PFSK-1 (cell line): Measurements from ENCODE around the gene NFIA.

Experiments
- POLR2AphosphoS5 ChIP-seq: IDR thresholded peaks from 2 replicates; pipeline ENCODE4 v1.6.1; 2012; ENCODE audit warnings: low read depth, mild to moderate bottlenecking, control low read depth, low read length, moderate library complexity
- SIN3A ChIP-seq: IDR thresholded peaks from 2 replicates; pipeline ENCODE4 v1.6.1; 2012; ENCODE audit warnings: mild to moderate bottlenecking, low read length, moderate library complexity, borderline replicate concordance; ENCODE audit not compliant: insufficient read depth
- TF ChIP-seq, protein P1 (sequence below), 2 experiments: IDR thresholded peaks; 2 replicates each; pipeline versions ENCODE4 v1.6.1 to v1.8.0; 2011 to 2012; ENCODE audit warnings: low read depth in 2 of 2, low read length in 2 of 2, control low read depth in 1 of 2, inconsistent platforms in 1 of 2, mild to moderate bottlenecking in 1 of 2, moderate library complexity in 1 of 2; ENCODE audit not compliant: insufficient read depth in 1 of 2

- TF ChIP-seq POLR2AphosphoS5 (no peak), SIN3A (no peak)
- TF ChIP-seq, protein P1, sequence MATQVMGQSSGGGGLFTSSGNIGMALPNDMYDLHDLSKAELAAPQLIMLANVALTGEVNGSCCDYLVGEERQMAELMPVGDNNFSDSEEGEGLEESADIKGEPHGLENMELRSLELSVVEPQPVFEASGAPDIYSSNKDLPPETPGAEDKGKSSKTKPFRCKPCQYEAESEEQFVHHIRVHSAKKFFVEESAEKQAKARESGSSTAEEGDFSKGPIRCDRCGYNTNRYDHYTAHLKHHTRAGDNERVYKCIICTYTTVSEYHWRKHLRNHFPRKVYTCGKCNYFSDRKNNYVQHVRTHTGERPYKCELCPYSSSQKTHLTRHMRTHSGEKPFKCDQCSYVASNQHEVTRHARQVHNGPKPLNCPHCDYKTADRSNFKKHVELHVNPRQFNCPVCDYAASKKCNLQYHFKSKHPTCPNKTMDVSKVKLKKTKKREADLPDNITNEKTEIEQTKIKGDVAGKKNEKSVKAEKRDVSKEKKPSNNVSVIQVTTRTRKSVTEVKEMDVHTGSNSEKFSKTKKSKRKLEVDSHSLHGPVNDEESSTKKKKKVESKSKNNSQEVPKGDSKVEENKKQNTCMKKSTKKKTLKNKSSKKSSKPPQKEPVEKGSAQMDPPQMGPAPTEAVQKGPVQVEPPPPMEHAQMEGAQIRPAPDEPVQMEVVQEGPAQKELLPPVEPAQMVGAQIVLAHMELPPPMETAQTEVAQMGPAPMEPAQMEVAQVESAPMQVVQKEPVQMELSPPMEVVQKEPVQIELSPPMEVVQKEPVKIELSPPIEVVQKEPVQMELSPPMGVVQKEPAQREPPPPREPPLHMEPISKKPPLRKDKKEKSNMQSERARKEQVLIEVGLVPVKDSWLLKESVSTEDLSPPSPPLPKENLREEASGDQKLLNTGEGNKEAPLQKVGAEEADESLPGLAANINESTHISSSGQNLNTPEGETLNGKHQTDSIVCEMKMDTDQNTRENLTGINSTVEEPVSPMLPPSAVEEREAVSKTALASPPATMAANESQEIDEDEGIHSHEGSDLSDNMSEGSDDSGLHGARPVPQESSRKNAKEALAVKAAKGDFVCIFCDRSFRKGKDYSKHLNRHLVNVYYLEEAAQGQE (IDR thresholded peaks at IDR 0.05; ENCODE audit: insufficient read depth in 1 of 2, low read depth in 2 of 2, low read length in 2 of 2), result no peak
Observed at GRCh38 chr1:61450454-61450853, 368.1 kb downstream of the NFIA start.
